SK-N-SH (cell line): ENCODE measurements around the gene KIF16B. TPM values are rescaled to one million over a fixed set of nuclear protein-coding genes. Genes with fewer than 3 reads are reported as not detected.
"Not testable (repeated sequence)": the region's sequence is repeated elsewhere in the genome, so short reads cannot be mapped to it uniquely, and the experiment has no call there.

Experiments
- CTCF ChIA-PET: fragments of 300-600, 350-600 bp; formaldehyde crosslinking; extraction: SDS; loops from one replicate; lab custom pipeline; 2021; lab: Yijun Ruan, JAX
- POLR2A ChIA-PET: fragments of 350-600 bp; sonication (Branson Sonifier 250); formaldehyde crosslinking; extraction: SDS; loops from one replicate; lab custom pipeline; 2020; ENCODE audit warnings: antibody characterized with exemption, inconsistent platforms; lab: Yijun Ruan, JAX
- DNase-seq: peaks from one replicate; pipeline ENCODE4 v3.0.0; 2012
- H2AFZ ChIP-seq: fragments of 200-600 bp; sonication (generic); 2 replicates; pipeline ENCODE4 v1.8.1; 2016; ENCODE audit warnings: antibody characterized with exemption, mild to moderate bottlenecking, low read depth
- H3F3A ChIP-seq: fragments of 200-600 bp; sonication (generic); replicated peaks from 2 replicates; pipeline ENCODE3; 2016; ENCODE audit warnings: antibody characterized with exemption, mild to moderate bottlenecking; ENCODE audit not compliant: insufficient read depth
- H3K27ac ChIP-seq, 2 experiments: fragments of 200-500 bp in 1 of 2; fragments of 200-600 bp in 1 of 2; sonication (Bioruptor generic) in 1 of 2; sonication (generic), shearing (Covaris generic) in 1 of 2; 2 replicates each; pipeline versions ENCODE4 v1.5.1 to v1.6.1; 2014 to 2016; ENCODE audit warnings: low read depth in 2 of 2, inconsistent platforms in 1 of 2, low read length in 1 of 2, mild to moderate bottlenecking in 1 of 2, mixed read lengths in 1 of 2
- H3K27me3 ChIP-seq: fragments of 200-600 bp; sonication (generic), shearing (Covaris generic); 2 replicates; pipeline ENCODE4 v1.6.1; 2016; ENCODE audit warnings: mixed run types; ENCODE audit not compliant: insufficient read depth
- H3K36me3 ChIP-seq, 2 experiments: fragments of 200-500 bp in 1 of 2; fragments of 200-600 bp in 1 of 2; sonication (Bioruptor generic) in 1 of 2; sonication (generic) in 1 of 2; replicated peaks in 1 of 2; 2 replicates each; pipeline versions ENCODE3 to v1.5.1; 2014 to 2016; ENCODE audit warnings: low read length in 1 of 2, mild to moderate bottlenecking in 1 of 2; ENCODE audit not compliant: insufficient read depth in 2 of 2, control insufficient read depth in 1 of 2
- H3K4me1 ChIP-seq, 2 experiments: fragments of 200-500 bp in 1 of 2; fragments of 200-600 bp in 1 of 2; sonication (Bioruptor generic) in 1 of 2; sonication (generic), shearing (Covaris generic) in 1 of 2; 2 replicates each; pipeline versions ENCODE4 v1.5.1 to v1.6.1; 2014 to 2016; ENCODE audit warnings: low read depth in 1 of 2, low read length in 1 of 2, mixed run types in 1 of 2; ENCODE audit not compliant: insufficient read depth in 2 of 2, control insufficient read depth in 1 of 2
- H3K4me2 ChIP-seq: fragments of 200-600 bp; sonication (generic), shearing (Covaris generic); 2 replicates; pipeline ENCODE4 v1.6.1; 2017; ENCODE audit warnings: mixed run types
- H3K4me3 ChIP-seq, 2 experiments: fragments of 200-500 bp in 1 of 2; fragments of 200-600 bp in 1 of 2; sonication (Bioruptor generic) in 1 of 2; sonication (generic), shearing (Covaris generic) in 1 of 2; 2 replicates each; pipeline versions ENCODE4 v1.5.1 to v1.8.1; 2014 to 2016; ENCODE audit warnings: low read depth in 2 of 2, inconsistent platforms in 1 of 2, low read length in 1 of 2, mild to moderate bottlenecking in 1 of 2, mixed read lengths in 1 of 2, moderate library complexity in 1 of 2
- H3K79me2 ChIP-seq: fragments of 200-600 bp; sonication (generic); 2 replicates; pipeline ENCODE4 v1.8.1; 2017; ENCODE audit warnings: mild to moderate bottlenecking; ENCODE audit not compliant: insufficient read depth
- H3K9ac ChIP-seq: fragments of 200-600 bp; sonication (generic); 2 replicates; pipeline ENCODE4 v1.6.1; 2017; ENCODE audit warnings: mixed run types
- H3K9me2 ChIP-seq: fragments of 200-600 bp; sonication (generic); 2 replicates; pipeline ENCODE4 v1.6.1; 2017; ENCODE audit warnings: mixed run types
- H3K9me3 ChIP-seq: fragments of 200-600 bp; sonication (generic); 2 replicates; pipeline ENCODE4 v1.6.1; 2017; ENCODE audit warnings: mixed run types, mild to moderate bottlenecking, moderate library complexity
- H4K20me1 ChIP-seq: fragments of 200-600 bp; sonication (generic); 2 replicates; pipeline ENCODE4 v1.6.1; 2017; ENCODE audit warnings: mild to moderate bottlenecking, mixed run types; ENCODE audit not compliant: insufficient read depth
- EZH2phosphoT487 ChIP-seq: fragments of 200-600 bp; sonication (generic); IDR thresholded peaks from 2 replicates; pipeline ENCODE4 v1.6.1; 2017; ENCODE audit warnings: low read depth, mixed run types, mild to moderate bottlenecking, antibody characterized with exemption, moderate library complexity, borderline replicate concordance
- FOSL2 ChIP-seq: IDR thresholded peaks from 2 replicates; pipeline ENCODE4 v1.4.0; 2012; ENCODE audit warnings: low read depth, mild to moderate bottlenecking, moderate library complexity, borderline replicate concordance
- FOXJ3 ChIP-seq: sonication (generic); formaldehyde crosslinking; IDR thresholded peaks from 2 replicates; pipeline ENCODE4 v1.5.1; 2020; ENCODE audit warnings: mild to moderate bottlenecking, missing genetic modification reagents
- MEF2A ChIP-seq: IDR thresholded peaks from 2 replicates; pipeline ENCODE4 v1.4.0; 2012; ENCODE audit warnings: low read depth, borderline replicate concordance
- MXI1 ChIP-seq: IDR thresholded peaks from 2 replicates; pipeline ENCODE4 v1.6.1; 2012; ENCODE audit warnings: mild to moderate bottlenecking, low read depth, low read length, improper control_type of control experiment
- RCOR1 ChIP-seq: fragments of 150-350 bp; IDR thresholded peaks from 2 replicates; pipeline ENCODE4 v1.6.1; 2017; ENCODE audit warnings: antibody characterized with exemption, low read length
- RFX5 ChIP-seq: IDR thresholded peaks from 2 replicates; pipeline ENCODE4 v1.6.1; 2012; ENCODE audit warnings: mild to moderate bottlenecking, improper control_type of control experiment, low read length
- RXRA ChIP-seq: IDR thresholded peaks from 2 replicates; pipeline ENCODE4 v1.4.0; 2012; ENCODE audit warnings: low read depth, mild to moderate bottlenecking, borderline replicate concordance
- SMC3 ChIP-seq: IDR thresholded peaks from 2 replicates; pipeline ENCODE4 v1.6.1; 2012; ENCODE audit warnings: low read depth, low read length, improper control_type of control experiment
- USF1 ChIP-seq: IDR thresholded peaks from 2 replicates; pipeline ENCODE4 v1.4.0; 2012; ENCODE audit warnings: low read depth, borderline replicate concordance
- YY1 ChIP-seq: IDR thresholded peaks from 2 replicates; pipeline ENCODE4 v1.4.0; 2012; ENCODE audit warnings: low read depth, mild to moderate bottlenecking
- ZBTB33 ChIP-seq: IDR thresholded peaks from 2 replicates; pipeline ENCODE4 v1.4.0; 2012; ENCODE audit warnings: low read depth, borderline replicate concordance
- WGBS: methylation state at CpG from one replicate; pipeline ENCODE4 v1.1.6; 2017; ENCODE audit warnings: low lambda C conversion rate; 5-methylcytosine and 5-hydroxymethylcytosine counted together
- polyA plus RNA-seq, 3 experiments: library from polyadenylated mRNA; depleted of rRNA; stranded (reverse); fragments of >200 nt; gene quantifications; 2 replicates each; pipeline ENCODE4 v1.2.3, GENCODE V29; 2012
- TF ChIP-seq, protein P1 (sequence below): IDR thresholded peaks from 2 replicates; pipeline ENCODE4 v1.4.0; 2012; ENCODE audit warnings: low read depth

The KIF16B gene
- polyA plus RNA-seq, 1 of the 3 experiments (the other 2 are of a cell fraction): 3.3 TPM

GRCh38 chr20:16566080-16566479 lies 7.2 kb downstream of the KIF16B start:
- no peak for DNase-seq
- Histone ChIP-seq H2AFZ (no peak overlapping the region), H3K27me3 (no peaks in the 10 kb centered on the region), H3K4me2 (no peak overlapping the region), H3K9me2 (no peaks in the 10 kb centered on the region), H3K79me2 (no peaks in the 10 kb centered on the region), H3K9ac (no peak overlapping the region), H3F3A (peaks cover 5% of the 10 kb centered on the region), H3K4me1 (peaks cover 0 to 7% of the 10 kb centered on the region in 2 experiments; a peak in 1 of 4 replicates), H3K9me3 (no peaks in the 10 kb centered on the region), H3K36me3 (no peaks in the 10 kb centered on the region), H3K4me3 (no peak overlapping the region), H4K20me1 (no peaks in the 10 kb centered on the region), H3K27ac (no peak overlapping the region)
- TF ChIP-seq, protein P1, sequence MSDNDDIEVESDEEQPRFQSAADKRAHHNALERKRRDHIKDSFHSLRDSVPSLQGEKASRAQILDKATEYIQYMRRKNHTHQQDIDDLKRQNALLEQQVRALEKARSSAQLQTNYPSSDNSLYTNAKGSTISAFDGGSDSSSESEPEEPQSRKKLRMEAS: no peak
- TF ChIP-seq MXI1: no peak
- TF ChIP-seq SMC3: no peak
- TF ChIP-seq FOSL2: no peak
- no peak for TF ChIP-seq FOXJ3 (CRISPR knock-in tag)
- no peak for TF ChIP-seq RCOR1
- TF ChIP-seq EZH2phosphoT487: no peak
- no peak for TF ChIP-seq RFX5
- no peak for TF ChIP-seq MEF2A
- TF ChIP-seq RXRA: no peak
- no peak for TF ChIP-seq USF1
- no peak for TF ChIP-seq YY1
- TF ChIP-seq ZBTB33: no peak
- CTCF ChIA-PET: interaction anchor here (0.8 to 1.5 kb wide), 2 partner anchors 9 to 236 kb away, joined by 3 to 5 read pairs; no protein-coding TSS in a partner anchor
- WGBS: 92% methylated on average over 5 of the region's 5 CpGs
- POLR2A ChIA-PET: no interaction called here

GRCh38 chr20:16564079-16564478 lies 9.2 kb downstream of the KIF16B start:
- 81% methylated on average over 5 of the region's 5 CpGs for WGBS
- H3K9me3 ChIP-seq, H3K9me2 ChIP-seq, H2AFZ ChIP-seq, H3K27me3 ChIP-seq, H3K79me2 ChIP-seq, CTCF ChIA-PET, H3K9ac ChIP-seq, POLR2A ChIA-PET, H4K20me1 ChIP-seq, H3K27ac ChIP-seq, H3F3A ChIP-seq, DNase-seq, H3K36me3 ChIP-seq, H3K4me1 ChIP-seq, H3K4me3 ChIP-seq, H3K4me2 ChIP-seq: not testable (repeated sequence)
